ENCODE results near the gene KLHDC3.

The KLHDC3 gene

GRCh38 chr6:43011207-43011606 is 2.8 kb upstream of the KLHDC3 start:
- POLR2A ChIA-PET = interaction anchor here (1.2 kb wide), 1 partner anchor 43 kb away, joined by 3 read pairs; the partner anchor contains the start of gene CUL7
- TF ChIP-seq CTCF (IDR thresholded peaks at IDR 0.05; ENCODE audit: insufficient read depth, low read length, missing control alignments) = no peak
- DNase-seq (ENCODE audit: low read depth, low spot score) = no peak
- CTCF ChIA-PET = interaction anchor here (1.0 to 1.6 kb wide), 6 partner anchors 10 to 166 kb away, joined by 3 to 6 read pairs (median 3); partner anchors contain the start of genes CUL7 and RRP36
- H3K4me3 ChIP-seq (ENCODE audit: low read depth, low read length) = no peak overlapping the region; the same call in 1 of the 2 replicates

DNA sequence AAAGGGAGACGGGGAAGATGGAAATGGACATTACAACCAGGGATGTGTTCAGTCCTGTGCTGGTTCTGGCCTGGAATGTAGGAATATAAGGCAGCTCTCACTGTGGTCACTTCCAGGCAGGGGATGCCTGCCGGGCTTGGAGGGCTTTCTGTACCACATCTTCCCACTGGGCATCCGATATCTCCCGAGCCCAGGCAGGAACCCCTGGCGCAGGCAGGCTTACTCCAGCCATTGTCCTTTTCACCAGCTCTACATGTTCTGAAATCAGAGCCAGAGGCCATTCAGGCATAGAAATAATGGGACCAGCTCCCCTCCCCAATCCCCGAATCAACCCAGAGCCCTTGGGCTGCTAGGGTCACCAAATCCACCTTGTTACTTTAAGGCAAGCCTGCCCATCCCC is 1.7 kb upstream of the KLHDC3 start:
- DNase-seq (ENCODE audit: low read depth, low spot score) = no peak
- ChIA-PET POLR2A (no interaction called here), CTCF (interaction anchor here (0.9 to 5.5 kb wide), 5 partner anchors 8 to 131 kb away, joined by 3 to 38 read pairs (median 6); no protein-coding TSS in a partner anchor)
- H3K4me3 ChIP-seq (ENCODE audit: low read depth, low read length) = peak overlapping the region; percentile 79
- no peak for TF ChIP-seq CTCF (IDR thresholded peaks at IDR 0.05; ENCODE audit: insufficient read depth, low read length, missing control alignments)

- POLR2A ChIA-PET = interaction anchor here (0.6 to 1.6 kb wide), 6 partner anchors 40 to 775 kb away, joined by 3 to 5 read pairs (median 4); partner anchors contain the start of genes CUL7 and CUL9
Measured at GRCh38 chr6:43013097-43013842, 779 bp upstream of the KLHDC3 start.

GRCh38 chr6:43014434-43014909 is 423 bp downstream of the KLHDC3 start:
- ChIA-PET POLR2A (interaction anchor here (0.6 to 1.6 kb wide), 11 partner anchors 30 to 159 kb away, joined by 3 to 10 read pairs (median 3); partner anchors contain the start of genes CNPY3, CUL7, KLC4 and MRPL2), CTCF (interaction anchor here (1.1 to 5.5 kb wide), 4 partner anchors 11 to 215 kb away, joined by 4 to 38 read pairs (median 8); partner anchors contain the start of gene DNPH1)
- TF ChIP-seq CTCF (IDR thresholded peaks at IDR 0.05; ENCODE audit: insufficient read depth, low read length, missing control alignments) = no peak

More at GRCh38 chr6:43013097-43013842, 779 bp upstream of the KLHDC3 start:
- CTCF ChIA-PET = interaction anchor here (0.9 to 5.5 kb wide), 7 partner anchors 9 to 216 kb away, joined by 3 to 38 read pairs (median 4); partner anchors contain the start of gene DNPH1
- no peak for TF ChIP-seq CTCF (IDR thresholded peaks at IDR 0.05; ENCODE audit: insufficient read depth, low read length, missing control alignments)
- peak overlapping the region; percentile 79 for H3K4me3 ChIP-seq (ENCODE audit: low read depth, low read length)
- no peak for DNase-seq (ENCODE audit: low read depth, low spot score)

DNA sequence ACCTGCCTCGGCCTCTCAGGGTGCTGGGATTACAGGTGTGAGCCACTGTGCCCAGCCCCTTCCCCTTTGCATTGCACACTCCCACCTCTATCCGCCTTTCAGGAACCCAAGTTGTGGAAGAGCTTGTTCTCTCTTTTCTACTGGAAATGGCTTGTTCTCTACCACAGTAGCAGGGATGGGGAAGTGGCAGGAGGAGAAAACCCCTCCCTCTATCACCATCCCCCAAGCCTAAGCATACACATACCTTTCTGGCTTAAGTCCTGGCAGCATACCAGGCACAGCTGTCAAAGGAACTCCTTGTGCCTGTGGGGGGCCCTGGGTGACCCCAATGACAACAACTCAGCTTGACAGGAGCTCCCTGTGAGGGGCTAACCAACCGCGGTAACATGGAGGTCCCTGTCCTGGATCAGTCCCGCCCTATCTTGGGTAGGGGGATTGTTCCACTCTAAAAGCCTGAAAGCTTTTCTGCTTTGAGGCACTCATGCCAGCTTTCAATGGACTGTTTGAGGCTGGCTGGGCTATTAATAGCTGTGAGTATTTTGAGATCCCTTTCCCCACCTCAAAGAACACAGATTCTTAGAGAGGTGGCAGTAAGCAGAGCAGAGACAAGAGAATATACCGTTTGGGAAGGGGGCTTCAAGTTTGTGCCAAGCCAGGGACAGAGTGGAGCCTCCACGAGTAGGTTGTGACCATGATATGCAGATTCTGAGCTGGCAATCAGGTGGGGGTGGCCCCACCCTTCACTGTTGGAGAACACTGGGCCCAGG is 2.3 kb downstream of the KLHDC3 start:
- ChIA-PET CTCF (interaction anchor here (1.2 to 5.5 kb wide), 4 partner anchors 114 to 155 kb away, joined by 3 to 38 read pairs (median 8); no protein-coding TSS in a partner anchor), POLR2A (interaction anchor here (1.0 kb wide), 1 partner anchor 38 kb away, joined by 4 read pairs; the partner anchor contains the start of gene CUL7)
- TF ChIP-seq CTCF (IDR thresholded peaks at IDR 0.05; ENCODE audit: insufficient read depth, low read length, missing control alignments) = no peak
- DNase-seq (ENCODE audit: low read depth, low spot score) = no peak
- H3K4me3 ChIP-seq (ENCODE audit: low read depth, low read length) = no peak overlapping the region

More at GRCh38 chr6:43014434-43014909, 423 bp downstream of the KLHDC3 start:
- H3K4me3 ChIP-seq (ENCODE audit: low read depth, low read length) = peak overlapping the region; percentile 98
- no peak for DNase-seq (ENCODE audit: low read depth, low spot score)
